HG03280 (cell line): ENCODE measurements around the gene CPT1C.

ENCODE experiments used
- ATAC-seq: cut with Tn5 transposase; IDR thresholded peaks from one replicate; pipeline ENCODE4 v1.9.1; 2021; ENCODE audit warnings: mild to moderate bottlenecking, moderate library complexity; ENCODE audit not compliant: unreplicated experiment

Gene CPT1C

DNA sequence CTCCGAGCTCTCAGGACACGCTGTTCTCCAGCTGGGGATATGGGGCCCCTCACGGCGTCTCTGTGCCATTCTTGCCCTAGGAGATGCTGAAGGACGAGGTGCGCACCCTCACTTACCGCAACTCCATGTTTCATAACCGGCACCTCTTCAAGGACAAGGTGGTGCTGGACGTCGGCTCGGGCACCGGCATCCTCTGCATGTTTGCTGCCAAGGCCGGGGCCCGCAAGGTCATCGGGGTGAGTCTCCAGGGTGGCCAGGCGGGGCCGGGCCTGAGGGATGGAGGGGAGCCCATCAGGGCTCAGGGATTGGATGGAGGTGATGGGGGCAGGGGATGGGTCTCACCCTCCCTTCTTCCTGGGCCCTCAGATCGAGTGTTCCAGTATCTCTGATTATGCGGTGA, 9.1 kb upstream of the CPT1C start:
- ATAC-seq = no peak

DNA sequence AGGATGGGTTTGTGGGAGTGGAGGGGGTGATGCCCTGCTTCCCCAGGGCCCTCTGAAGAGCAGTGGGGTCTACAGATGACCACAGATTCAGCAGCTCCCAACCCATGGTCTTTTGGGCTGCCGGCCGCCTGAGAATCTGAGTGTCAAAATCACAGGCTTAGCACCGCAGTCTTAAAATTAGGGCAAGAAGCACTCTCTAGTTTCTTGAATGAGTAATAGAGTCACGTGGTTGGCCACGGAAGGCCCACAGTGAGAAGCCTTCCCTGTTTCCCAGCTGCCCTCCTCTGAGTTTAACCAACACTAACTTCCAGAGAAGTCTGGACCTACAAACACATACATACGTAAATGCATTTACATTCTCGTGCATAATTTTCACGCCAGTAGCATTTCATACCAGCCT, 8.6 kb upstream of the CPT1C start:
- no peak for ATAC-seq

DNA sequence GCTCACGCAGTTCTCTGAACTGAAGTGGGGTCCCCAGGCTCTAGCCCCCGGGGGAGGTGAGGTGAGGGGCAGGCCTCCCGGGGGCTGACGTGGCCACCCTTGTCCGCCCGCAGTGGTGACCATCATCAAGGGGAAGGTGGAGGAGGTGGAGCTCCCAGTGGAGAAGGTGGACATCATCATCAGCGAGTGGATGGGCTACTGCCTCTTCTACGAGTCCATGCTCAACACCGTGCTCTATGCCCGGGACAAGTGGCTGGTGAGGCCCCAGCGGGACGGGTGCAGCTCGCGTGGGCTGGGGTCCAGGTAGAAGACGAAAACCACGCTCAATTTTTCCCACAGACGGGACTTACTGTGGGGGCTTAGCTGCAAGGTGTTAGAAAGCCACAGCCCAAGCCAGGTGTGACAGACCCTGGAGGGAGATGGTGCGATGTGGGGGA, 7.1 kb upstream of the CPT1C start:
- no peak for ATAC-seq

DNA sequence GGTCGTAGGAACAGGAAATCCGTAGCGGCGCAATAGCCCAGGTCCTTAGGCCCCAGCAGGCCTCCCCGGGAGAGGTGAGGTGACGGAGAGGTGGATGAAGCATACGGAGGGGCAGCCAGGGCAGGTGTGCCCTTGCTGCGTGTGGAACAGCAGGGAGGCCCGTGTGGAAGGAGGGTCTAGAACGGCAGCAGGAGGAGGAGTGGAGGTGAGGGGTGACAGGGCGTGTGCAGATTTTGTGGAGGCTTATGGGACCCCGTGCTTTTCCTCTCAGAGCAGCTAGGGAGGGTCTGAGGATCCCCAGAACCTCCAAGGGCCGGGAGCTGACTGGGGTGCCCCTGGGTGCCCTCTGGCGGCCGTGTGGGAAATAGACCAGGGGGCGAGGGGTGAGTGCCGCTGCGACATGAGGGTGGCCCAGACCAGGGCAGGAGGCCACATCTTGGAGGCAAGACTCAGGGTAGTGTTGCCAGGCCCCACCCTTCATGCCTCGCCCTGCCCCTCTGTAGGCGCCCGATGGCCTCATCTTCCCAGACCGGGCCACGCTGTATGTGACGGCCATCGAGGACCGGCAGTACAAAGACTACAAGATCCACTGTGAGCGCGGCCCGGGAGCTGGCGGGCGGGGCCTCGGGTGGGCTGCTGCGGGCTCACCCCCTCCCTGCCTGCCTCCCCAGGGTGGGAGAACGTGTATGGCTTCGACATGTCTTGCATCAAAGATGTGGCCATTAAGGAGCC, 6.5 kb upstream of the CPT1C start:
- ATAC-seq = no peak

DNA sequence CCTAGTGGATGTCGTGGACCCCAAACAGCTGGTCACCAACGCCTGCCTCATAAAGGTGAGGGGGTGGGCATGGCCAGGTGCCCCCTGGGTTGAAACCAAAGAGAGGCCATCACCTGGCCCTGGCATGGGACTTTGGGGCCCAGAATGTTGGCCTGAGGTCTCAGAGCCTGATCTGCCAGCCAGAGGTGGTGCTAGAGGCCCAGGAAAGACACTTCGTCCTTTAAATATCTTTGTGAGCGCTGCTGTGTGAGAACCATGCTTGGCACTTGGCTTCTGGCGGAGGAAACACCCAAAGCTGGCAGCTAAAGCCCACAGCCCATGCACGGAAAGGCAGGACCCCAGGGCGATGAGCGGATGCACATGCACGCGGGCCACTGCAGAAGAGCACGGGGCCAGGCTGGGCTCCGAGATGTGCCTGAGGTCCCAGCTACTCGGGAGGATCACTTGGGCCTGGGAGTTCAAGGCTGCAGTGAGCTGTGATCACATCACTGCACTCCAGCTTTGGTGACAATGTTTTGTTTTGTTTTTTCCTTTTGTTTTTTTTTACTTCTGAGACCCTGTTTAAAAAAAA, 5.8 kb upstream of the CPT1C start:
- ATAC-seq = no peak

DNA sequence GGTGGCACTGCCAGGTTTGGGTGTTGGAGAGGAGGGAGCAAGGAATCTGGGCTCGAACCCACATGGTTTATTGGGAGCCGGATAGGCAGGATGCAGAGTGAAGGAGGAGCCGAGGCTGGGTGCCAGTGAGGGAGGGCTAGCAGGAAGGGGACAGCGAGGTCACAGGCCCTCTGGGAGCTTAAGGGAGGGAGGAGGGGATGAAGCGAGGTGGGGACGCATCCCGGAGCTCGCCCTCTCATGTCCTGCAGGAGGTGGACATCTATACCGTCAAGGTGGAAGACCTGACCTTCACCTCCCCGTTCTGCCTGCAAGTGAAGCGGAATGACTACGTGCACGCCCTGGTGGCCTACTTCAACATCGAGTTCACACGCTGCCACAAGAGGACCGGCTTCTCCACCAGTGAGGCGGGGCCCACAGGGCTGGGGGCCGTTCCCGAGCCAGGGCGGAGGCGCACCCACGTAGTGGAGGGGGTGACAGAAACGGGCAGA, 5.0 kb upstream of the CPT1C start:
- no peak for ATAC-seq

DNA sequence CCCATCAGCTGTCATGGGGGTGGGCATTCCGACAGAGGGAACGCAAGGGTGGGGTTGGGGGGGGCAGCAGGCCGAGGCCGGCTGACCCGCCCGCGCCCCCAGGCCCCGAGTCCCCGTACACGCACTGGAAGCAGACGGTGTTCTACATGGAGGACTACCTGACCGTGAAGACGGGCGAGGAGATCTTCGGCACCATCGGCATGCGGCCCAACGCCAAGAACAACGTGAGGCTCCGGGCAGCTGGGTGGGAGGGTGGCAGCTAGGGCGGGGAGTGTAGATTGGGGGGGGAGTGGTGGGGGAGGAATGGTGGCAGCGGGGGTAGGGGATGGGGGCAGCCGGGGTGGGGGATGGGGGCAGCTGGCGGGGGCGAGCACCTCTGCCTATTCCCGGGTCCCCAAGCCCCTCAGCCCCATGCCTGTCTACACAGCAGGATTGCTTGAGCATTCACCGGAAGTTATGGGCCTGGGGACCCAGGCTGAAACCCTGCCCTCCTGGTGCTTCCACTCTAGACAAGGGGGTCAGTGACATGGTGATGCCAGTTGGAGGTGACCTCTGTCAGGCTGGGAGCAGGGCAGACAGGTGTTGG, 4.3 kb upstream of the CPT1C start:
- no peak for ATAC-seq

DNA sequence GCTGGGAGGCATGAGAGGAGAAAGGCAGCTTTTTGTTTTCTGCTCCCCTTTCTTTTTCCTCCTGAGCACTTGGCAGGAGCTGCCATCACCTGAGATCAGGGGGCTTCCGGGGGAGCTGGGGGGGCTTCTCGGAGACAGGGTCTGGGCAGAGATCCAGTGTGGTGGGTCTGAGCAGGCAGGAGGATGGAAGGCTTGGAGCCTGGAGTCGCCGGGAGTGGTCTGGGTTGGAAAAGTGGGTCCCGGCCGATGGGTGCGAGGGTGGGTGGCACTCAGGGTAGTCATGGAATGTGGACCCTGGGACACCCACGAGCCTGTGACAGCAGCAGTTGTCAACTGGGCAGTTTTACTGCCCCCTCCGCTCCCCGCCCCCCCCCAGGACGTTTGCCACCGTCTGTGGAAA, 3.8 kb upstream of the CPT1C start:
- ATAC-seq = no peak

DNA sequence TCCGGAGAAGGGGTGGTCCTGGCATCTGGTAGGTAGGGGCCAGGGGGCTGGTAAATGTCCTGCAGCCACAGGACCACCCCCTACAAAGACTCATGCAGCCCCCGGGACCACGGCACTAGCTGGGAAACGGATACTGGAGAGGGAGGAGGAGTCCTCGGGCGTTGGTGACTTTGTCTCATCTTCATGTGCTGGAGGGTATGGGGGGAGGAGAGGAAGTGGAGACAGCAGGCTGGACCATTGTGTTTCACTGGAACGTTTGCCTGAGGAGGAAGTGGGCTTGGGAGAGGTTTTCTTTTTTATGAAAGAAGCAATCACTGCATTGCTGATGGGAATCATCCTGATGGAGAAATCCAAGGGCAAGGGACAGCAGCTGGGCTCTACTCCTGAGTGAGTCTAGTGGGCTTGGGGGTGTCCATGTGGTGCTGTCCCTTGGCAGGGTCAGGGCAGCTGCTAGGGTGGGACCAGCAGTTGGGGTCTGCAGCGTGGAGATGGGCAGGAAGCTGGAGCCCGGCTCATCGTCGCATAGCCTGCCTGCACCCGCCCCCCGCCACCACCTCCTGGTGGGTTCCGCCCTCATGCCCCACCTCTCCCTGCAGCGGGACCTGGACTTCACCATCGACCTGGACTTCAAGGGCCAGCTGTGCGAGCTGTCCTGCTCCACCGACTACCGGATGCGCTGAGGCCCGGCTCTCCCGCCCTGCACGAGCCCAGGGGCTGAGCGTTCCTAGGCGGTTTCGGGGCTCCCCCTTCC, 3.2 kb upstream of the CPT1C start:
- ATAC-seq = no peak

DNA sequence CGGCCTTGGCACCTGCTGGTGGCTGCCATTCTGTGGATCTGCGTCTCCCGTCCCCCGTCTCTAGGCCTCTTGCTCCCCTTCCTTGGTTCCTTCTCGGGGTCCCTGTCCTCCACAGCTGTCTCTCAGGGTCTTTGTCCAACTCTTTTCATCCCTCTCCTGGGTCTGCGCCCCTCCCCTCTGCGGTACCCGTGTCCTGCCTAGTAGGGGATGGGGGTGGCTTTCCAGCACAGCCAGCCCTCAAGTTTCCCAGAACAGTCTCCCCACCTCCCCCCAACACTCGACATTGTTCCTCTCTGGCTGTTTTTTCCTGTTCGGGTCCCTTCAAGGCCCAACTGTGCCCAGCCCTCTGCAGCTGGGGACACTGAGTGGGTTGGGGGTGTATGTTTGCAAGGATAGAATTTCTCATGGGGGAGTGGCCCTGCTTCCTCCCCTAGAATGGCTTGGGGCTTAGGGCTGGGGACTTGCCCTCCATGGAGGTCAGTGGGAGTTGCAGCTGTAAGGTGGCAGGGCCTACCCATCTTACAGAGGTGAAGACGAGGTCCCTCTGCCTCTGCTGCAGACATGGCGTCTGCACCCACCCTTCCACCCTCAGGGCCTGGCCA, 2.3 kb upstream of the CPT1C start:
- no peak for ATAC-seq

DNA sequence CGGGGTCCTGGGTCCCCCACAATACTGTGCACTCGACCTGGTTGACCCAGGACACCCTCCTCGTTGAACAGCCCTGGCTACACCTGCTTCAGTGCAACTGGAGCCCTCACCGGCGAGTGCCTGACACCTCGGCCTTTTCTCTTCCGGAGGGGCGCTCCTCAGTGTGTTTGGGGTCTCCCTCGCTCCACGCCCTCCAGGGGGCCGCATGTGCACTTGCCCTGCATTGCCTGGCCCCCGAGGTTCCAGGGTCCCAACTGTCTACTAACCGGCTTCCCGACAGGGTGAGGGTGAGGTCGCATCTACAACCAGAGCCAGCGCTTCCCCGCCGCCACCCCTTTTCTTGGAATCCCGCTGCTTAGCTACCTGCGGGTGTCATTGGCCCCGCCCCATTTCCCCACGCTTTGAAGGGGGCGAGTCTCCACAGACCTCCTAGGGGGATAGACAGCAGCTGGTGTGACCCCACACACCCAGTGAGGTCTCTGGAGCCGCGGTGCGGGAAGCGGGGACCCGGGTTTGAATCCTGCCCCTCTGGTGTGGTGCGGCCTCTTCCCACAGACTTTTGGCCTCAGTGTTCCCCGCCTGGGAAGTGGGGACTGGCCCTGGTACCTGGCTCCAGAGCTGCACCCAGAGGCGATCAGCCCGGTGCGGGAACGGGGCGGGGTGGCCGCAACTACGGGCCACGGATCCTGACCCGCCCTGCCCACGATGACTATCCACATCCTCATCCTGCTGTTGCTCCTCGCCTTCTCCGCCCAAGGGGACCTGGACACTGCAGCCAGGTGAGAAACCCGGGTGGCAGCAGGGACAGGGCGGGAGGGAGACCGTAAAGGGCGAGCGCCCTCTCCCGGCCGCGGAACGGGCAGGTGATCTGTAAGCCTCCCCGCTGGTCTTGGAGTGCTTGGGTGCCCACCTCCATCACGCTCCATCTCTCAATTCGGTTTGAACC, 1.5 kb upstream of the CPT1C start, which contains the start of gene ADM5:
ADM5 (plus strand) TSS at position 462 of the 946 bp plus-strand sequence; CDS start at position 706, 244 bp downstream.
- ATAC-seq = no peak

DNA sequence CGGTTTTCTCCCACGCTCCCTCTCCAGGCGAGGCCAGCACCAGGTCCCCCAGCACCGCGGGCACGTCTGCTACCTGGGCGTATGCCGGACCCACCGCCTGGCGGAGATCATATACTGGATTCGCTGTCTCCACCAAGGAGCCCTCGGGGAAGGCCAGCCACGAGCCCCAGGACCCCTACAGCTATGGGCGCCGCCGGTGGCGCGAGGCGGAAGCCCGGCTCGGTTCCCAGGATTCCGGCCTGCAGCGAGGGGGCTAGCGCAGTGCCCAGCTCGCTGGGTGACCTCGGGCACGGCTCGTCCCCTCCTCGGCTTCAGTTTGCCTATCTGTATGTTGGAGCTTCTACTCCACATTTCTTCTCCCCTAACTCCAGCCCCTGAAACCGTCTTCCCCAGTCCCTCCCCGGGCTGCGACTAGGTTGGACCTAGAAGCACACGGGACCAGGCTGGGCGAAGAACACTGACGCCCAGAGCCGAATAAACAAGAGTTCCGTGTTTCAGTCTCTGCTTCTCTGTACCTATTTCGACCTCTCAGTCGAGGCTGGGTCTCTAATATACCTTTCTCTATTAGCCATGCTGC, 749 bp upstream of the CPT1C start:
- no peak for ATAC-seq

DNA sequence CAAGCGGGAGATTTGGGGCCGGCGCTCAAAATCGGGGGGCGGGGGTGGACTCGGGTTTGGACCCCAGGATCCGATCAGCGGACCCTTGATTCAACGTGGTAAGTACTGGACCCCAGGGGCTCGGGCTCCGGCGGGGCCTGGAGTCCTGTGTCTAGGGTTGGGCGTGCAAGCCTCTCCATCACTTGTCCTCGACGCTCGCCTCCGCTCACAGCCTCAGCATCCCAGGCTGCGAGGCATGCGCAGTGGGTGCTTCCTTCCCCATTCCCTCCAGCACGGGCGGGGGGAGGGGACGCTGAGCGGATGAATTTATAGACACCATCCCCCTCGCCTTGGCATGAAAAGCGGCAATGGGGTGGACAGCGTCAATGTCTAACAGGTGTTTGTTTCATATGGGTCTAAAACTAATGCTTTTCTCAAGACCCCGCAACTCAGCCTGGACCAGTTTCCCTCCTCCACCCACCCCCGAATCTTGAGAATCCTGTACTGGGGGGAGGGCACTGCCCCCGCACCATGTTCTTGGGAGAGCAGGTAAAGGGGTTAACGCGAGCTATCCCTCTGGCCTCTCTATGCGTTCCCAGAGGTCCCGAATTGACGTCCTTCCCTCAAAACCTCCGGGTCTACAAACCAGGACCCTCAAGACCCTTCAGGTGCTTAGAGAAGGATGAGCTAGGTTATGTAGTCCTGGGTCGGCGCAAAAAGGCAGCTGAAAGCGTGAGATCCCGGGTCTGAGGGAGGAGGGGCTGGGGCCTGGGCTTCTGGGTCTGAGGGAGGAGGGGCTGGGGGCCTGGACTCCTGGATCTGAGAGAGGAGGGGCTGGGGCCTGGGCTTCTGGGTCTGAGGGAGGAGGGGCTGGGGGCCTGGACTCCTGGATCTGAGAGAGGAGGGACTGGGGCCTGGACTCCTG, 579 bp downstream of the CPT1C start:
- ATAC-seq = no peak

DNA sequence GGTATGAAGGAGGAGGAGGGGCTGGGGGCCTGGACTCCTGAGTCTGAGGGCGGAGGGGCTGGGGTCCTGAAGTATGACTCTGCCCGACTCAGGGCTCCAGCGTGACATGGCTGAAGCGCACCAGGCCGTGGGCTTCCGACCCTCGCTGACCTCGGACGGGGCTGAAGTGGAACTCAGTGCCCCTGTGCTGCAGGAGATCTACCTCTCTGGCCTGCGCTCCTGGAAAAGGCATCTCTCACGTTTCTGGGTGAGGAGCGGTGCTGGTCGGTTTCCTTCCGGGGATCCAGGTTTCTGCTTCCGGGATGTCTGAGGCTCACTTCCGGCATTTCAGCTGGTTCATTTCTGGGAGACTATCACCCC, 1.2 kb downstream of the CPT1C start:
- no peak for ATAC-seq

DNA sequence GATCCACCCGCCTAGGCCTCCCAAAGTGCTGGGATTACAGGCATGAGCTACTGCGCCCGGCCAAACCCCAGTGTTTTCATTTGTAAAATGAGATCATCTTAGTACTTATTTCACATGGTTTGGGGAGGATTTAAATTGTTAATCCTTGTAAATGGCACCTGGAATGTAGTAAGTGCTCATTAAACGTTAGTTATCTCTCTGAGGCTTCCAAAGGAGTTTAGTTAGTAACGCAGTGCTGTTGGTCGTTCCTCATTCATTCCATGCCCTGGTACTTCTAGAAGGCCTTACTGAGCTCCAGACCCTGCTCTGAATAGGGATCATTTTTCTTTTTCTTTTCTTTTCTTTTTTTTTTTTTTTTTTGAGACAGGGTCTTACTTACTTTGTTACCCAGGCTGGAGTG, 5.2 kb downstream of the CPT1C start:
- no peak for ATAC-seq

DNA sequence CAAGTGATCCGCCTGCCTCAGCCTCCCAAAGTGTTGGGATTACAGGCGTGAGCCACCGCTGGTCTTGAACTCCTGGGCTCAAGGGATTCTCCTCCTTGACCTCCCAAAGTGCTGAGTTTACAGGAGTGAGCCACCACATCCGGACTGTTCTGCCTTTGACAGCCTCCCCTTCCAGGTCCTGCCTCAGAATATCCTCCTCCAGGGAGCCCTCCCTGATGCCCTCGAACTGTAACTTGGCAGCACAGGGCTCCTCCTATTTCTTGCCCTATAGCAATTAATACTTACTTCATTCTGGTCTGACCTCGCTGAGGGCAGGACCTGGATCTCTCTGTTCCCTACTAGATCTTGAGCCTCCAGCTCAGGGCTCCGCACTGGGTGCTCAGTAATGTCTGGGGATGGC, 5.9 kb downstream of the CPT1C start:
- no peak for ATAC-seq

DNA sequence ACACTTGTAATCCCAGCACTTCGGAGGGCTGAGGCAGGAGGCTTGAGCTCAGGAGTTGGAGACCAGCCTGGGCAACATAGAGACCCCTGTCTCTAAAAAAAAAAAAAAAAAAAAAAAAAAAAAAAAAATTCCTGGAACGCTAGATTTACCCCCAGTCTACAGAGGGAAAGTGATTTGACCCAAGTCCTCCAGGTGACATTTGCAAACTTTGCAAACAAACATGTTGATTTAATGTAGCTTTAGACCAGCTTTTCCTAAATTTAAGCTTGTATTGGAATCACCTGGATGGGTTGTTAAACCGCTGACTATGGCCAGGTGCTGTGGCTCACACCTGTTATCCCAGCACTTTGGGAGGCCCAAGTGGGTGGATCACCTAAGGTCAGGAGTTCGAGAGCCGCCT, 8.4 kb downstream of the CPT1C start:
- ATAC-seq = no peak

DNA sequence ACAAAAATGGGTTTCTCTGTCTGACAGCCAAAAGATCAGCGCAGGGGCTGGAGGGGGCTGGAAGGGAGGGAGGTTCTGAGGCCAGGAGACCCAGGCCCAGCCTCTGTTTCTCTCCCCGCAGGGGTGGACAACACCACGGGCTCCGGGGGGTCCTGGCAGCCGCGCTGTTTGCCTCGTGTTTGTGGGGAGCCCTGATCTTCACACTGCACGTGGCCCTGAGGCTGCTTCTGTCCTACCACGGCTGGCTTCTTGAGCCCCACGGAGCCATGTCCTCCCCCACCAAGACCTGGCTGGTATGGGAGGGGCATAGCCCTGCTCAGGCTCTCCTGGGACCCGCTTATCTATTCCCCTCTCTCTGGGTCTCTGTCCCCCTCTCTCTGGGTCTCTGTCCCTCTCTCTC, 9.6 kb downstream of the CPT1C start:
- no peak for ATAC-seq

DNA sequence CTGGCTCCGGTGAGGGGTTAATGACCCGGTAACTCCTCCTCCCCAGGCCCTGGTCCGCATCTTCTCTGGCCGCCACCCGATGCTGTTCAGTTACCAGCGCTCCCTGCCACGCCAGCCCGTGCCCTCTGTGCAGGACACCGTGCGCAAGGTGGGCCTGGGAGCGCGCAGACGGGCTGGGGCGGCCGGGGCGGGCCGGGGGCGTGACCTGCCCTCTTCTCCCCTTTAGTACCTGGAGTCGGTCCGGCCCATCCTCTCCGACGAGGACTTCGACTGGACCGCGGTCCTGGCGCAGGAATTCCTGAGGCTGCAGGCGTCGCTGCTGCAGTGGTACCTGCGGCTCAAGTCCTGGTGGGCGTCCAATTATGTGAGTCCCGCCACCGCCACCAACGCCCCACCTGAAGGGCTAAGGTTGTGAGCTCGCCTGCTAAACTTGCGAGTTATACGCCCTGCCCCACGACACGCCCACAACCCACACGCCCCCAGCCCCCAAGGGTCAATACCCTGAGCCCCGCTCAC, 10.4 kb downstream of the CPT1C start:
- ATAC-seq = no peak
